ENCODE results near the gene BDKRB2.

Gene BDKRB2

DNA sequence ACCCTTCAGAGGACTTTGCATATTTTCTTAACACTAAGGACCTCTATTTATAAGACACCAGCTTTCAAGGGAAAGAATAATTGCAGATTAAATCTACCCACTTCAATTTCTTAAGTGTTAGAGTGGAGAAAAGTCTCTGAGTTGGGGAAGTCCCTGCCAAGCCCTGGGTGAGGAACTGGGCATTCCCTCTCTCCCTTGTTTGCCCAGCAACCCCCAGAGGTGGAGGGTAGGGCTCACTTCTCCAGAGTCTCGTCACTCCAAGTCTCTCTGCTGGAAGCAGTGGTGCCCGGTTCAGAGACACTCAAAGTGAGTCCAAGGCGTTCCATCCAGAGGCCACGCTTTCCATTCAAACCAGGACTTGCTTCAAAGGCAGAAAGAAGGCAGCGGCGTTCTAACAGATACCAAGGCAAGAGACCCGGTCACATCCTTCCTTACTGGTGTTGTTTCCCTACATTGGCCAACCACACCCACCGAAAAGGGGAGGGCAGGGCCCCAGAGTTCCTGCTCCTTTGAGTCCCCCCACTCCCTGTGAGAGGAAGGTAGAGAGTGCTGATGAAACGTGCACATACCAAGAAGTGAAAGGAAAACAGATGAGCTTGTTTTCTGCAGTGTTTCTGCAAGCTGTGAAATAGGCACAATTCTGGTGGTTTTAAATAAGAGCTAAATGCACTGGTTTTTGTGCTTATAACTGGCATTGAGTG lies 6.1 kb upstream of the BDKRB2 start:
- DNase-seq (ENCODE audit: low spot score) = no peak

- DNase-seq (ENCODE audit: low spot score) = no peak
These were observed 3.5 kb upstream of the BDKRB2 start for GRCh38 chr14:96201157-96201556.

DNA sequence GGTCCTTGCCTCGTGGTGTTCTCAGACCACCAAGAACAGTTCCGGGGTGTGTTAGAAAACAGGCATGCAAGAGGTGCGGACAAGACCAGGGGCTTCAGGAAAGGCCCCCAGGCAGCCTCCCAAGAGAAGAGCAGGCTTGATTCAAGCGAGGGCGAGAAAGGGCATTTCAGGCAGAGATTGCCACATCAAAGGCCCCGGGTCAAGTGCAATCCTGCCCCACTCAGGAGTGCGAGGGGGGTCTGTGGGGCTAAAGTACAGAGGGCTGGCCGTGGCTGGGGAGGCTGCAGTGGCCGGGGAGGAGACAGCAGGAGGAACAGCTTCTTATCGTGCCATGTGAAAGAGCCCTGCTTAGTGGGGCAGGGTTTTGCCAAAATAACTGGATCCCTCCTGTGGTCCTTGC lies 2.7 kb upstream of the BDKRB2 start:
- DNase-seq (ENCODE audit: low spot score) = no peak

DNA sequence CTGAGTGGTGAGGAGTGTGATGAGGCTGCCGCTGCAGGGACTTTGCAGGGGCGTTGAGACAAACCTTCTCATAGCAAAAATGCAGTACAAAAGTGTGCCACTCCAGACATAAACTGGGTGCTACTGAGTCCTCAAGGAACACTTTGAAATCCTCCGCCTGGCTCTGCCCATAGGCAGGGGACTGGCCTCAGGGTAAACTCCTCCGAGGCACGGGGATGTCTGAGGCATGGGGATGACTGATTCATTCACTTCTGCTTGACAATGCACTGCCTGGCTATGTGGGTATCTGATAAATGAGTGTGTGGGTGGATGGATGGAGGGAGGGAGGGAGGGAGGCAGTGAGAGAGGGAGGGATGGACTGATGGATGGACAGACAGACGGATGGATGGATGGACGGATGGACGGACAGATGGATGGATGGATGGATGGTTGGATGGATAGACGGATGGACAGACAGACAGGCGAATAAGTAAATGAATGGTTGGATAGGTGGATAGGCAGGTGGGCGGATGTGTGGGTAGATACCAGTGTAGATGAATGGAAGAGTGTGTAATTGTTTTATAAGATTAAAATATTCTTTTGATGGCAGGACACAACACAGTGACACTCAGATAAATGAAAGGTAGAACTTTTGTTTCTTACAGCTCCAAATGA lies 2.1 kb upstream of the BDKRB2 start:
- DNase-seq (ENCODE audit: low spot score) = no peak

- no peak for DNase-seq (ENCODE audit: low spot score)
These were observed 1.5 kb upstream of the BDKRB2 start for GRCh38 chr14:96203116-96203515.

DNA sequence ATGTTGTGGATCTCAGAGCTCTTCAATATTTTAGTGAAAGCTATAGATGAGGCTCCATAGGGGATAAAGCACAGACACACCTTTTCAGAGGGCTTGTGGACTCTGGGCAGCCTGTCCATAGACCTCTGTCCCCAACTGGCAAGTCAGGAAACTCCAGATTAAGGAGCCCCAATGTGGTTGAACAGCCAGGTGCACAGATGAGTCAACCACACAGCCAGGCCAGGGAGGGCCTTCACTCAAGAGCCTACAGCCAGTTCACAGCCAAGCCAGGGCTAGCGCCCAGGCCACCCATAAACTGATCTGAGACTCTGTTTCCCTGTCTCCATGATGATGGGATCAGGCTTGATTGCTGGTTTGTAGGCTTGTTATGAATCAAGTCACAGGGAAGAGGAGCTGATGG lies 1.0 kb upstream of the BDKRB2 start:
- no peak for DNase-seq (ENCODE audit: low spot score)

GRCh38 chr14:96205059-96205977 lies 679 bp downstream of the BDKRB2 start:
- DNase-seq (ENCODE audit: low spot score) = no peak

DNA sequence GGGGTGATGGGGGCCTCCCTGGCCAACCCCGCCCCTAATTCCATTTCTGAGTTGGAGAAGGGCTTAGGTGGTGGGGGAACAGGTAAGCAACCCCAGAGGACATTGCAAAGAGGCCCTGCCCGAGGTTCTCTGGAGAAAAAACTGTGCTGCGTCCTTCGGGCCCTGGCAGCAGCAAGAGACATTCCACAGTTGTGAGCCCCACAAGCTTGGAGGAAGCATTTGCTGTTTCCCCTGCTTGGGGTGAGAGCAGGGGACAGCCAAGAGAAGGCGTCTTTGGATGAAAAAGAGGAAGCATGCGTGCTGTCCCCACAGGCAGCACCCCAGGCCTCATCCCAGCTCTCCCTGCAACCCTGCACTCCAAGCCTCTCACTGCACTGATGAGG lies 1.3 kb downstream of the BDKRB2 start:
- no peak for DNase-seq (ENCODE audit: low spot score)

GRCh38 chr14:96206461-96206860 lies 1.8 kb downstream of the BDKRB2 start:
- DNase-seq (ENCODE audit: low spot score) = no peak

DNA sequence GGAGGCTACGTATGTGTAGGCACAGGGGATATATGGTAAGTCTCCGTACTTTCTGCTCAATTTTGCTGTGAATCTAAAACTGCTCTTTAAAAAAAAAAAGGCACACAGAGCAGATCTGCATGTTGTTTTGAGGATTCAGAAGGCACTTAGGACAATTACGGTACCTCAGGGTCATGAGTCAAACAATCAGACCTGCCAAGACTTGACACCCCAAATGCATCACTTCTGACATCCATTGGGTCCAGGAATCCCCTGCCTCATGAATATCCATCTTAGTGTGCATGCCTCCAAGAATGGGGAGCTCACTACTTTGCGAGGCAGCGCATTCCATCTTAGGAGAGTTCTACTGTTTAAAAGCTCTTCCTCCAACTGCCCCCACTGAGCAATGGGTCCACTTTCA lies 3.0 kb downstream of the BDKRB2 start:
- no peak for DNase-seq (ENCODE audit: low spot score)

- no peak for DNase-seq (ENCODE audit: low spot score)
These were observed 4.1 kb downstream of the BDKRB2 start for GRCh38 chr14:96208739-96209138.

GRCh38 chr14:96212140-96212539 lies 7.5 kb downstream of the BDKRB2 start:
- no peak for DNase-seq (ENCODE audit: low spot score)

DNA sequence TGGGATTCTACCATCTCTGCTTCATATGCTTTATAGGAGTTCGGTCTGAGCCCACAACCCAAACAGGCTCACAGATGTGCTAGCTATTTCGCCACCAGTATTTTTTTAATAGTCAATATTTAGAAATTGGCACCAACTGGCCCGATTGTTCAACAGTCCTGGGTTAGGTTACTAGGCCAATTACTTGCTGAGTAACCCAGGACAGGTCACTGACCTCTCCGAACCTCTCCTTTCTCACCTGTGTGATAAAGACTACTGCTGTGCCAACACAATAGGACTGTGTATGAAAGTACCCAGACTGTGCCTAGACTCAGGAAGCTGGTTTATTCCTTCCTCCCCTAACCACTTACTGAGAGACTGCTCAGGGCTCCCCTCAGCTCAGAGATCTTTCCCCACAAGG lies 8.3 kb downstream of the BDKRB2 start:
- no peak for DNase-seq (ENCODE audit: low spot score)

DNA sequence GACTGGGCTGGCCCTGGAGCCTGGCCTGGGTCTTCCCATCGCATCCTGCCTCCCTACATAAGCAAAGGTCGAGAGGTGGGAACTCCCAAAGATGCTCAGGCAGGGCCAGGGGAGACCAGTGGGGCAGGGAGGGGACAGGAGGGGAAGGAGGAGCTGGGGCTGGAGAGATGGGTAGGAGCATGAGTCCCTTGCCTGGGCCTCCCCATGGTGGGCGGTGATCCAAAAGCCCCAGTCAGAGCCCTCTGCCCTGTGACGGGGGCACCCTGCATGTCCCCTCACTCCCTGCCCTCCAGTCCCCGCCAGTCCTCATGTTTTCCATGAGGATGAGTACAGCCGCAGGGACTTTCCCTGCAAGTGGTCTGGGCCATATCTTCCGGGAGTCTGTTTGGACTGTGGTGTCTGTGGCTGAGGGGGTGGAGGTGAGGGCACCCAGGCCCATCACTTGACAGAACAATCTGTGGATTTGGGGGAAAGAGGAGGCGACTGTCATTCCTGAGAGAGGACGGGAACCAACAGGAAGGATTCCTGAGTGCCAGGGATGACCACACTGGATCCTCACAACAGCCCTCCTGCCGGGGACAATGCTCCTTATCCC lies 9.3 kb downstream of the BDKRB2 start:
- DNase-seq (ENCODE audit: low spot score) = no peak

GRCh38 chr14:96214793-96215192 lies 10.2 kb downstream of the BDKRB2 start:
- DNase-seq (ENCODE audit: low spot score) = no peak

GRCh38 chr14:96215452-96216244 lies 11.0 kb downstream of the BDKRB2 start:
- DNase-seq (ENCODE audit: low spot score) = no peak

- no peak for DNase-seq (ENCODE audit: low spot score)
These were observed 12.0 kb downstream of the BDKRB2 start for GRCh38 chr14:96216627-96217026.

DNA sequence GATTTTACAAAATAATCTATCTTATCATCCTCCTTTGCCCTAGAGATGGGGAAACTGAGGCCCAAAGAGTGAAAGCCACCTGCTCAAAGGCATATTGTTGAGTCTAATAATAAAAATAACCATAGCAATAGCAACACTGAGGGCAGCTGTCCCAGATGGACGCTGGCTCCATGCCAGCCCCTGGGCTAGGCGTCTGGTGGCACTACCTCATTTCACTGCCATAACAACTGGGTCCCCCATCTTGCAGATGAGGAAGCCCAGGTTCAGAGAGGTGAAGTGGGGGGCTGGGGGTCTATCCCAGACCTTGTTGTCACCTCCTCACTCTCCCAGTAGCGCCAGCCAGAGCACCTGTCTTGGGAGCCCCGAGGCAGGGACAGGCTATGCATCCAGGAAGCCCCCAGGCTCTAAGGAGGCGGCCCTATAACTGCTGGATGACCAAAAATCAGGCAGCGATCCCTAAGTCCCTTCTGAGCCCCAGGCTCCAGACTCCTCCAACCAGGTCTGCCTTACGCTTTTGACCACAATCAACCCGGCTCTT lies 12.8 kb downstream of the BDKRB2 start:
- no peak for DNase-seq (ENCODE audit: low spot score)

DNA sequence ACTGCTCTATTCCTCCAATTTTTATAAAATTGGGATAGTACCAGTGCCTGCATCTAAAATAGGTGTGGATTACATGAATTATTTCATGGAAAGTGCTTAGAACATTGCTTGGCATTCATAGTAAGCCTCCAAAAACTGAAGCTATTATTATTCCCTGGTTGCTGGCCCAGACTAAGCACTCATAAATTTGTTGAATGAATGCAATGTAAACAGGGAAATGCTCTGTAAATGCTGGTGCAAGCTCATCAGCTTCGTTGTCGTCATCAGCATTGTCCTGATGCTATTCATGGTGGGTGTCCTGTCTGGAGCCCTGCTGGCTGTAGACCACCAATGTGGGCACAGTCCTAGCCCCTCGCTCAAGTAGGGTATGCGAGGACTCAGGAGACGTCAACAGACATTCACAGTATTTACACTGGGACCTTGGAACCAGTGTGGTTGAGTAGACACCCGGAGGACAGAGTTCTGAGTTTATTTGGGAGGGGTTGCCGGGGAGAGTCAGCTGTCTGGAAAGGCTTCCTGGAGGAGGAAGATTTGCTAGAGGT lies 16.5 kb downstream of the BDKRB2 start:
- DNase-seq (ENCODE audit: low spot score) = no peak

- no peak for DNase-seq (ENCODE audit: low spot score)
These were observed 17.2 kb downstream of the BDKRB2 start for GRCh38 chr14:96221841-96222240.

DNA sequence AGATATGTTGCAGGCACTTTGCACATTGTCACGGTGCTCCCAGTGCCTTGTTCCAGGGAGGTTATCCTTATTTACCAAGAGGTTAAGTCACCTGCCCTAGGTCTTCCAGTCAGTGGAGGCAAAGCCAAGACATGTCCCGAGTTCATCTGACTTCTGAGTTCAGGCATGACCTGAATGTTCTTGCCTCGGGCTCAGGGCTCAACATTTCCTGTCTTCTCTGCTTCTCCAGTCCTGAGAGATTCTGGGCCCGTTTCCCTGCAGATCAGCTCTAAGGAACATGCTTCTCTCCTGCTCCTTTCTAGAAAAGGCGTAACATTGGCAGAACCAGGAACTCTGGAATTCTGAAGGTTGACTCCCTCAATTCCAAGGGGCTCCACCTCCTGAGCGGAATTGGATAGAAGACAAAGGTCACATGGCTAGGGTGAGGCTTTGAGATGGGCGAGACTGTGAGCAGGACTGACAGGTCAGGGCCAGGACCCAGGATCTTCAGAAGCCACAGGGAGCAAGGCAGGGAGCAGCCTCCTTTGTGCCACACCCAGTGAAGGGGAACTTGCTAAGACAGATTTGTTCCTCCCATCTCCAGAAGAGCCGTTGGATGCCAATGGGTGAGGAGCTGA lies 19.9 kb downstream of the BDKRB2 start:
- DNase-seq (ENCODE audit: low spot score) = no peak

Data from RKO (cell line).